Loucy (cell line): ENCODE data around the gene SLC4A9.

Source experiments
- H2AFZ ChIP-seq: fragments of 200-600 bp; sonication (generic); 2 replicates; pipeline ENCODE4 v1.6.0; 2016; ENCODE audit warnings: antibody characterized with exemption, mild to moderate bottlenecking, low read length, moderate library complexity
- H3F3A ChIP-seq: fragments of 200-600 bp; 2 replicates; pipeline ENCODE4 v1.6.0; 2016; ENCODE audit warnings: antibody characterized with exemption, low read depth, mild to moderate bottlenecking
- H3K27me3 ChIP-seq: fragments of 200-600 bp; sonication (generic); 2 replicates; pipeline ENCODE4 v1.6.1; 2014; ENCODE audit warnings: low read length, mild to moderate bottlenecking; ENCODE audit not compliant: insufficient read depth, poor library complexity, severe bottlenecking
- H3K36me3 ChIP-seq: fragments of 200-600 bp; sonication (generic); 2 replicates; pipeline ENCODE4 v1.6.1; 2016; ENCODE audit warnings: low read length; ENCODE audit not compliant: insufficient read depth
- H3K4me1 ChIP-seq: fragments of 200-600 bp; sonication (generic); 2 replicates; pipeline ENCODE4 v1.5.1; 2014; ENCODE audit warnings: low read length, mild to moderate bottlenecking; ENCODE audit not compliant: insufficient read depth, poor library complexity, severe bottlenecking
- H3K4me2 ChIP-seq: fragments of 200-600 bp; sonication (generic); 2 replicates; pipeline ENCODE4 v1.6.0; 2014; ENCODE audit warnings: antibody characterized with exemption, low read length, low read depth, mild to moderate bottlenecking; ENCODE audit not compliant: poor library complexity, severe bottlenecking
- H3K4me3 ChIP-seq: fragments of 200-600 bp; sonication (generic); 2 replicates; pipeline ENCODE4 v1.5.1; 2014; ENCODE audit warnings: low read length, mild to moderate bottlenecking, mixed read lengths; ENCODE audit not compliant: poor library complexity, severe bottlenecking
- H3K79me2 ChIP-seq: fragments of 200-600 bp; sonication (generic); 2 replicates; pipeline ENCODE4 v1.6.1; 2014; ENCODE audit warnings: low read length; ENCODE audit not compliant: insufficient read depth
- H3K9ac ChIP-seq: fragments of 200-600 bp; sonication (generic); 2 replicates; pipeline ENCODE4 v1.6.0; 2014; ENCODE audit warnings: mild to moderate bottlenecking, low read depth, low read length, moderate library complexity; ENCODE audit not compliant: poor library complexity, severe bottlenecking
- H3K9me2 ChIP-seq: fragments of 200-600 bp; sonication (generic); replicated peaks from 2 replicates; pipeline ENCODE4 v1.6.1; 2016; ENCODE audit warnings: low read depth, low read length, mixed read lengths
- H3K9me3 ChIP-seq: fragments of 200-600 bp; sonication (generic); 2 replicates; pipeline ENCODE4 v1.6.1; 2014; ENCODE audit warnings: mild to moderate bottlenecking, antibody characterized with exemption, low read length, low read depth; ENCODE audit not compliant: insufficient read depth
- H4K20me1 ChIP-seq: fragments of 200-600 bp; sonication (generic); 2 replicates; pipeline ENCODE4 v1.6.0; 2014; ENCODE audit warnings: antibody characterized with exemption, low read length, mild to moderate bottlenecking; ENCODE audit not compliant: insufficient read depth, poor library complexity, severe bottlenecking
- EZH2phosphoT487 ChIP-seq: fragments of 200-600 bp; IDR thresholded peaks from 2 replicates; pipeline ENCODE4 v1.6.1; 2018; ENCODE audit warnings: antibody characterized with exemption, mild to moderate bottlenecking, moderate library complexity, borderline replicate concordance
- TF ChIP-seq, protein P1 (sequence below): fragments of 200-600 bp; sonication (generic); conservative IDR thresholded peaks from 2 replicates; pipeline ENCODE4 v1.5.1; 2014; ENCODE audit warnings: mild to moderate bottlenecking, antibody characterized with exemption, low read length

The SLC4A9 gene

DNA sequence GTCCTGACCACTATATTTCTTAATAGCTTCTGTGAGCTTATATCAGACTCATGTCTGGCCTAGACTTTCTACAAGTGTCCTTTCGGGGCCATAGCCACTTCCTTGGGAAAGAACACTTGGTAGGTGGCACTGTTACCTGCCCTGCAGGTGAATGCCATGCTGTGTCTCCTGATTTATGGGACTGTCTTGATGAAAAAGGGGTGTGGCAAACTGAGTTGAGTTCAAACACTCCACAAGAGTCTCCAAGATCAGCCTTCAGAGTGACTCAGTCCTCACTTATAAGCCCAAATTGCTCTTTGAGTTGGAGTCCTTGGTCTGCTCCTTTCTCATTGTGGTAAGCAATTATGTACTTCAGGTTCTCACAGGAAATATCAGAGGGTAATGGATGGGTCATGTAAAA, 31.7 kb downstream of the SLC4A9 start:
- Histone ChIP-seq H3K4me2 (no peak overlapping the region), H3K4me3 (no peak overlapping the region), H3K4me1 (no peaks in the 10 kb centered on the region), H4K20me1 (no peaks in the 10 kb centered on the region), H3K9ac (no peak overlapping the region), H3F3A (no peaks in the 10 kb centered on the region), H3K27me3 (no peaks in the 10 kb centered on the region), H3K36me3 (no peaks in the 10 kb centered on the region), H3K9me2 (no peaks in the 10 kb centered on the region), H2AFZ (no peak overlapping the region), H3K79me2 (no peaks in the 10 kb centered on the region), H3K9me3 (no peaks in the 10 kb centered on the region)
- TF ChIP-seq, protein P1, sequence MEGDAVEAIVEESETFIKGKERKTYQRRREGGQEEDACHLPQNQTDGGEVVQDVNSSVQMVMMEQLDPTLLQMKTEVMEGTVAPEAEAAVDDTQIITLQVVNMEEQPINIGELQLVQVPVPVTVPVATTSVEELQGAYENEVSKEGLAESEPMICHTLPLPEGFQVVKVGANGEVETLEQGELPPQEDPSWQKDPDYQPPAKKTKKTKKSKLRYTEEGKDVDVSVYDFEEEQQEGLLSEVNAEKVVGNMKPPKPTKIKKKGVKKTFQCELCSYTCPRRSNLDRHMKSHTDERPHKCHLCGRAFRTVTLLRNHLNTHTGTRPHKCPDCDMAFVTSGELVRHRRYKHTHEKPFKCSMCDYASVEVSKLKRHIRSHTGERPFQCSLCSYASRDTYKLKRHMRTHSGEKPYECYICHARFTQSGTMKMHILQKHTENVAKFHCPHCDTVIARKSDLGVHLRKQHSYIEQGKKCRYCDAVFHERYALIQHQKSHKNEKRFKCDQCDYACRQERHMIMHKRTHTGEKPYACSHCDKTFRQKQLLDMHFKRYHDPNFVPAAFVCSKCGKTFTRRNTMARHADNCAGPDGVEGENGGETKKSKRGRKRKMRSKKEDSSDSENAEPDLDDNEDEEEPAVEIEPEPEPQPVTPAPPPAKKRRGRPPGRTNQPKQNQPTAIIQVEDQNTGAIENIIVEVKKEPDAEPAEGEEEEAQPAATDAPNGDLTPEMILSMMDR, result no peak
- no peak for TF ChIP-seq EZH2phosphoT487

DNA sequence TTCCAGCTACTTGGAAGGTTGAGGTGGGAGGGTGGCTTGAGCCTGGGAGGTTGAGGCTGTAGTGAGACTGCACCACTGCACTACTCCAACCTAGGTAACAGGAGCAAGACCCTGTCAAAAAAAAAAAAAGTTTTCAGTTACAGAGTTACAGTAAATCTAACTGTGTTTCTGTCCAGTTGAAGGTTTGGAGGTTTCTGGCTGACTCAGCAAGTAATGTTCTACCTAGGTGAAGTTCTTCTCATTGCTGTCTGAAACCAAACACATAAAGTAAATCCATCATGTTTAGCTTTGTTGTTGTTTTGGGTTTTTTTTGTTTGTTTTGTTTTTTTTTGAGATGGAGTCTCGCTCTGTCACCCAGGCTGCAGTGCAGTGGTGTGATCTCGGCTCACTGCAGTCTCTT, 33.7 kb downstream of the SLC4A9 start:
- no peaks in the 10 kb centered on the region for H3F3A ChIP-seq
- no peaks in the 10 kb centered on the region for H3K4me1 ChIP-seq
- H3K4me3 ChIP-seq, result no peak overlapping the region
- H3K27me3 ChIP-seq, result no peaks in the 10 kb centered on the region
- peaks cover 4% of the 10 kb centered on the region; the same call in 1 of the 2 replicates for H3K79me2 ChIP-seq
- no peaks in the 10 kb centered on the region for H3K9me3 ChIP-seq
- no peaks in the 10 kb centered on the region for H4K20me1 ChIP-seq
- no peaks in the 10 kb centered on the region for H3K9me2 ChIP-seq
- H3K9ac ChIP-seq, result no peak overlapping the region
- no peak overlapping the region for H3K4me2 ChIP-seq
- H3K36me3 ChIP-seq, result no peaks in the 10 kb centered on the region
- TF ChIP-seq, protein P1, result no peak
- no peak for TF ChIP-seq EZH2phosphoT487
- H2AFZ ChIP-seq, result no peak overlapping the region

- no peaks in the 10 kb centered on the region for H3F3A ChIP-seq
- no peaks in the 10 kb centered on the region for H3K9me3 ChIP-seq
- H3K27me3 ChIP-seq, result no peaks in the 10 kb centered on the region
- peaks cover 20% of the 10 kb centered on the region for H4K20me1 ChIP-seq
- H3K36me3 ChIP-seq, result no peaks in the 10 kb centered on the region
- no peaks in the 10 kb centered on the region for H3K9me2 ChIP-seq
- peaks cover 11% of the 10 kb centered on the region for H3K4me1 ChIP-seq
- no peak overlapping the region for H3K4me2 ChIP-seq
- H3K4me3 ChIP-seq, result no peak overlapping the region
- peaks cover 35% of the 10 kb centered on the region for H3K79me2 ChIP-seq
- H3K9ac ChIP-seq, result no peak overlapping the region
- TF ChIP-seq, protein P1, result no peak
- TF ChIP-seq EZH2phosphoT487, result no peak
- H2AFZ ChIP-seq, result no peak overlapping the region
Observed at GRCh38 chr5:140398379-140398811, 38.4 kb downstream of the SLC4A9 start.
